Activated CD4-positive, alpha-beta memory T cell treated with anti-CD3 and anti-CD28 coated beads for 36 hours (primary cell): Measurements from ENCODE around the gene CENPV. TPM values are rescaled to one million over a fixed set of nuclear protein-coding genes. Genes with fewer than 3 reads are reported as not detected.

Experiments
- total RNA-seq, 2 experiments: library from RNA; stranded (reverse); gene quantifications; one replicate each; pipeline ENCODE4 v1.2.3, GENCODE V29; 2021

The CENPV gene
- total RNA-seq, 2 experiments from 2014 or later: 43.0 to 44.2 TPM

Other genes starting within 250 kb of the CENPV start
- gene NCOR1, start 137.9 kb downstream of the CENPV start, total RNA-seq: 100 to 1,000 TPM; 104 to 112 TPM
- 10 to 100 TPM; 31.6 to 33.7 TPM for gene PIGL, start 136.3 kb downstream of the CENPV start, total RNA-seq
- gene UBB, start 27.6 kb upstream of the CENPV start, total RNA-seq: 1,000 to 10,000 TPM; 1,695 to 1,771 TPM
- gene TRPV2, start 62.1 kb upstream of the CENPV start, total RNA-seq: 10 to 100 TPM; 46.0 to 50.6 TPM
- gene LRRC75A, start 138.7 kb upstream of the CENPV start, total RNA-seq: 1 to 10 TPM; 1.2 to 1.4 TPM
- gene ZNF287, start 215.7 kb upstream of the CENPV start, total RNA-seq: 10 to 100 TPM; 11.1 to 11.5 TPM